Brain microvascular endothelial cell (primary cell): ENCODE data around the gene OGFOD2.

Experiments
- DNase-seq: peaks from one replicate; pipeline ENCODE4 v3.0.0-alpha.2; 2020
- H3K27ac ChIP-seq: fragments of 250-450 bp; sonication (Bioruptor Pico); 2 replicates; pipeline ENCODE4 v1.5.1; 2020; ENCODE audit warnings: mild to moderate bottlenecking, moderate library complexity
- H3K27me3 ChIP-seq: fragments of 250-450 bp; sonication (Bioruptor Pico); replicated peaks from 2 replicates; pipeline ENCODE4 v1.5.1; 2020; ENCODE audit warnings: mild to moderate bottlenecking
- H3K36me3 ChIP-seq: fragments of 250-450 bp; sonication (Bioruptor Pico); replicated peaks from 2 replicates; pipeline ENCODE4 v1.5.1; 2020; ENCODE audit warnings: mild to moderate bottlenecking
- H3K4me3 ChIP-seq: 2 replicates; pipeline ENCODE4 v1.5.1; 2011; ENCODE audit warnings: low read depth, mild to moderate bottlenecking, control low read depth, low read length, moderate library complexity
- in situ Hi-C: cut with HindIII; loops from 2 replicates; pipeline ENCODE4 v1.10.0; 2017; ENCODE audit warnings: low sequenced_read_pairs, low pct_ligation_motif_present
- TF ChIP-seq, protein P1 (sequence below): IDR thresholded peaks from 2 replicates; pipeline ENCODE4 v1.5.1; 2011; ENCODE audit warnings: low read depth, mild to moderate bottlenecking, moderate library complexity, low read length, control low read depth, inconsistent platforms; ENCODE audit errors: missing control alignments

The OGFOD2 gene

DNA sequence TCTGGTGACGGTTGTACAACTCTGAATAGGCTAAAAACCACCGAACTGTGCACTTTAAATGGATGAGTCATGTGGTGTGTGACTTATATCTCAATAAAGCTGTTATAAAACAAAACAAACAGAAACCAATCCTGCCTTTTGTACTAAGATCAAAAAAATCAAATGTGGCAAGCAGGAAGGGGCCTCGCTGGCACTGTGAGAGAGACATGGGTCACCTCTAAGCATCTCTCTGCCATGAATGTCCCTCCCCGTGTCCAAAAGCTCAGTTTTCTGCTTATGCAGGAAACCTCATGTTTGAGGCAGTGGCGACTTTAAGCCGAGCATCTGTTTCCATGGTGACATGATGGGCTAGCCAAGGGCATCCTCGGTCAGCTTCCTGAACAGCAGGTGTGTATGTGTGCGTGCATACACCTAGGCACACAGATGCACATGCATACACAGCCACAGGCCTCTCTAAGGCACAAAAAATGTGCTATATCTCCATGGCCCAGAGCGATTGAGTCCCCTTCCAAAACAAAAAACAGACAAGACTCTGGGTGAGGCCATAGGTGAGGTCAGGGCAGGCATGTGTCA is 49.9 kb downstream of the OGFOD2 start:
- Histone ChIP-seq H3K27me3 (no peaks in the 10 kb centered on the region), H3K4me3 (no peak overlapping the region), H3K36me3 (no peaks in the 10 kb centered on the region), H3K27ac (no peak overlapping the region)
- TF ChIP-seq, protein P1, sequence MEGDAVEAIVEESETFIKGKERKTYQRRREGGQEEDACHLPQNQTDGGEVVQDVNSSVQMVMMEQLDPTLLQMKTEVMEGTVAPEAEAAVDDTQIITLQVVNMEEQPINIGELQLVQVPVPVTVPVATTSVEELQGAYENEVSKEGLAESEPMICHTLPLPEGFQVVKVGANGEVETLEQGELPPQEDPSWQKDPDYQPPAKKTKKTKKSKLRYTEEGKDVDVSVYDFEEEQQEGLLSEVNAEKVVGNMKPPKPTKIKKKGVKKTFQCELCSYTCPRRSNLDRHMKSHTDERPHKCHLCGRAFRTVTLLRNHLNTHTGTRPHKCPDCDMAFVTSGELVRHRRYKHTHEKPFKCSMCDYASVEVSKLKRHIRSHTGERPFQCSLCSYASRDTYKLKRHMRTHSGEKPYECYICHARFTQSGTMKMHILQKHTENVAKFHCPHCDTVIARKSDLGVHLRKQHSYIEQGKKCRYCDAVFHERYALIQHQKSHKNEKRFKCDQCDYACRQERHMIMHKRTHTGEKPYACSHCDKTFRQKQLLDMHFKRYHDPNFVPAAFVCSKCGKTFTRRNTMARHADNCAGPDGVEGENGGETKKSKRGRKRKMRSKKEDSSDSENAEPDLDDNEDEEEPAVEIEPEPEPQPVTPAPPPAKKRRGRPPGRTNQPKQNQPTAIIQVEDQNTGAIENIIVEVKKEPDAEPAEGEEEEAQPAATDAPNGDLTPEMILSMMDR, result no peak
- peak; percentile 32 for DNase-seq
- in situ Hi-C loops, result no loop called here

DNA sequence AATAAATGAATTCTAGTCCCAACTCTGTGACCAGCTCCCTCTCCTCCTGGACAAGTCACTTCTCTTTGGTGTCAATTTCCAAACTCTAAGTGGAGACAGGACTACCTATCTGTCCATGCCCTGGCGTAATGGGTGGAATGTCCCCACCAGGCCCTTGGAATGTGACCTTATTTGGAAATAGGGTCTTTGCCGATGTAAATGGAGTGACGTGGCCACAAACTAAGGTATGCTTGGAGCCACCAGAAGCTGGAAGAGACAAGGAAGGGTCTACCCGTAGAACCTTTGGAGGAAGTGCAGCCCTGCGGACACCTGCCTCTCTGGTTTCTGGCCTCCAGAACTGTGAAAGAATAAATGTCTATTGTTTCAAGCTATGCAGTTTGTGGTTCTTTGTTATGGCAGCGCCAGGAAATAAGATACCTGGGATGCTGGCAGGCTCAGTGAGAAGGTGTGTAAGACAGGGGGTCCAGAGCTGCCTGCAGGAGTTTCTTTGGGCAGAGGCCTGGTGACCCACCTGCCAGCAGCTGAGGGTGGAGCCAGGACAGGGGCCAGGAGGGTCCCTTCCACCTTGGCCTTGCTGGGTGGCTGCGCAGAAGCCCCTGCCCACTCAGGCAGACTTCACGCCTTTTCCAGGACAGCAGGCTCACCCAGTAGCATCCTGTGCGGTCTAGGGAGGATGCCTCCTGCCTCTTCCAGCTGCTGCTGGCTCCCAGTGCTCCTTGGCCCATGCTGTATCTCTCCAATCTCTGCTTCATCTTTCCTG is 51.2 kb downstream of the OGFOD2 start:
- no peak overlapping the region for H3K4me3 ChIP-seq
- no peak overlapping the region for H3K27ac ChIP-seq
- TF ChIP-seq, protein P1, result no peak
- DNase-seq, result no peak
- no peaks in the 10 kb centered on the region for H3K27me3 ChIP-seq
- no peaks in the 10 kb centered on the region for H3K36me3 ChIP-seq
- in situ Hi-C loops, result no loop called here

DNA sequence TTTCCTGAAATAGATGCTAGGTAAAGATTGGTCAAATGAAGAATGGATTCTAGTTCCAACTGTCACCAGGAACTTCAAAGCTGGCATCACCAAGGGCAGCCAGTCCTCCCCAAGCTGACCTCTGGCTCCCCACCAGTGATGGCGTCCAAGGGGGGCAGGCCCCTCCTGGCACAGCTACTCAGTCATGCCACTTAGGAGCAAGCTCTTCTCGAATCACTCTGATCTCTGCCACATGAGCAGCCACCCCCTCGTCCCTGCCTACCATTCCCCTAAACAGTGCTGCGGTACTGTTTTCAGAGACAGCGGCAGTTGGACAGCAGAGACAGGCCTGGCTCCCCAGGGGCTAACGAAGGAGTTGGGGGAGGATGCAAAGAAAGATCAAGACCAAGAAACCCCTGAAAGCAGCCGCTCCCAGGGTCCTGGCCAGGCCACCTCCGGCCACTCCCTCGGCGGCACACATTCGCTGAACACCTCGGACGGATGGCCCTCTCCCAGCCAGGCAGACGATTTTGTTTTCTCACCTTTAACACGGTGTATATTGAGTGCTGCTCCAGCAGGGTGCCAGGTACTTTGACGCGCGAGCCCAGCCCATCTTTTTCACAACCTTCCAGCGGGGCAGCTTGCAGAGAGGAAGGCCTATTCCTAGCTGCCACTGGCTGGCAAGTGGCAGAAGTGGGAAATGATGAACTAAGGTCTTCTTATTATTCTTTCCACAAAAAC is 52.8 kb downstream of the OGFOD2 start:
- H3K27me3 ChIP-seq, result no peaks in the 10 kb centered on the region
- no peak for DNase-seq
- H3K4me3 ChIP-seq, result no peak overlapping the region
- in situ Hi-C loops, result no loop called here
- no peaks in the 10 kb centered on the region for H3K36me3 ChIP-seq
- H3K27ac ChIP-seq, result no peak overlapping the region
- TF ChIP-seq, protein P1, result no peak

DNA sequence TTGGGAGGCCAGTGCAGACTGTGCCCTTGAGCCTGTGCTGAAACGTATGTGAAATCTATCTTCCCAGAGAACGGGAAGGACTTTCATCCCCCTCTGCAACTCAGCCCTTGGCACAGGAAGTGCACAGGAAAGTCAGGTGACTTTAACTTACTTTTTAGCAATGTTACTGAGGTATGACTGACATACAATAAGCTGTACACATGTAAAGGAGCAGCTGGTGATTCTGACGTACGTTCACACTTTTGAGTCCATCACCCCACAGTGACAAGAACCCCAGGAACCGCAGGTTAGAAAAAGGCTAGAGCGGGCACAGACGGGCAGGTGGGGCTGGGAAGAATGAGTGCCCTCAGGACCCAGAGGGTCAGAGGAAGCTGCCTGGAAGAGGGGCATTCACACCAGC is 53.4 kb downstream of the OGFOD2 start:
- TF ChIP-seq, protein P1, result no peak
- in situ Hi-C loops, result no loop called here

DNA sequence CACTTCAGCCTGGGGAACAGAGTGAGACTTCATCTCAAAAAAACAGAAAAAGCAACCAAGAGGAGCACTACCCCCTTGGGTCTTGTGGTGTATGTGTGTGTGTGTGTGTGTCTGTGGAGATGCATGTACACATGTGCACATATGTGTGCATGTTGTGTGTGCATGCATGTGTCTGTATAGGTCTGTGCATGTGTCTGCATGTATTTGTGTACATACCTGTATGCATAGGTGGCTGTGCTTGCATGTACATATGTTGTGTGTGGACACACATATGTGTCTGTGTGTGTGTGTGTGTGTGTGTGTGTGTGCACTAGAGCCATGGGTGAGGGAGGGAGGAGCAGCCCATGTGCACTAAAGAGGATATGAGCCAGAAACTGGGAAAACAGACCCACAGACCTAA is 54.5 kb downstream of the OGFOD2 start:
- TF ChIP-seq, protein P1, result no peak
- DNase-seq, result no peak
- no peak overlapping the region for H3K27ac ChIP-seq
- in situ Hi-C loops, result no loop called here
- no peaks in the 10 kb centered on the region for H3K36me3 ChIP-seq
- no peaks in the 10 kb centered on the region for H3K27me3 ChIP-seq
- no peak overlapping the region for H3K4me3 ChIP-seq

More for the DNA sequence above, 53.4 kb downstream of the OGFOD2 start:
- H3K36me3 ChIP-seq, result no peaks in the 10 kb centered on the region
- DNase-seq, result no peak
- no peaks in the 10 kb centered on the region for H3K27me3 ChIP-seq
- H3K4me3 ChIP-seq, result no peak overlapping the region
- H3K27ac ChIP-seq, result no peak overlapping the region
